ENCODE results near the gene SUPT5H.
A peak's percentile ranks its signal among the peaks of the same experiment; 100 is the strongest.

SUPT5H gene

DNA sequence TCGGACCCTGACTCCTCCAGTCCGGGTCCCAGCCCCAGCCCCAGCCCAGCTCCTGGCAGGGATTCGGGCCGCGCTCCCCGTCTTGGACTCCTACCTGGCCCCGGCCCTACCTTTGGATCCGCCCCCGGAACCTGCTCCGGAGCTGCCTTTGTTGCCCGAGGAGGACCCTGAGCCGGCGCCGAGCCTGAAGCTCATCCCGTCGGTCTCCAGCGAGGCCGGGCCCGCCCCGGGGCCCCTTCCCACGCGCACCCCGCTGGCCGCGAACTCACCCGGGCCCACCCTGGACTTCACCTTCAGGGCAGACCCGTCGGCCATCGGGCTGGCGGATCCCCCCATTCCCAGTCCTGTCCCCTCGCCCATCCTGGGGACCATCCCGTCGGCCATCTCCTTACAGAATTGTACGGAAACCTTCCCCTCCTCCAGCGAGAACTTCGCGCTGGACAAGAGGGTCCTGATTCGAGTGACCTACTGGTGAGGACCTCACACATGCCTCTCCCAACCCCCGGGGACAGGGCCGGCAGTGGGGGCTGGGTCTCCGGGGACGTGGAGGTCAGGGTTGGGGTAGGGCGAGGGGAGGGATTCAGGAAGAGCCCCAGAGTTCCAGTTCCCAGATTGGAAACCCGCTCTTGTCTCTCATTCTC, 70.3 kb downstream of the SUPT5H start:
- H3K4me3 ChIP-seq (ENCODE audit: low read length) = peak overlapping the region; percentile 34; the same call in 1 of the 2 replicates
- TF ChIP-seq ZNF274 (IDR thresholded peaks at IDR 0.05; ENCODE audit: low read depth, low read length) = no peak

DNA sequence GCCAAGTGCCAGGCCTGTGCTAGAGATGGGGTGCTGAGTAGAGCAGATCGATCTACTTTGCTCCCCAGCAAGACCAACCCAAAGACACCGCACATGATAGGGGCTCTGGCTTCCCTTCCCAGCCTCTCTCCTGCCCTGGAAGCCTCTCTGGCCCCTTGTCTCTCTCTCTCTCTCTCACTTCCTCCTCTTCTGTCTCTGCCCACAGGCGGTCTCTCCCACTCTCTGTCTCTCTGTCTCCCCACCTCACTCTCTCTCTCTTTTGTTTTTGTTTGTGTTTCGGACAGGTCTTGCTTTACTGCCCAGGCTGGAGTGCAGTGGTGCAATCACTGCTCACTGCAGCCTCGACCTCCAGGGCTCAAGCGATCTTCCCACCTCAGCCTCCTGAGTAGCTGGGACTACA, 70.9 kb downstream of the SUPT5H start:
- no peak overlapping the region for H3K4me3 ChIP-seq (ENCODE audit: low read length)
- no peak for TF ChIP-seq ZNF274 (IDR thresholded peaks at IDR 0.05; ENCODE audit: low read depth, low read length)

DNA sequence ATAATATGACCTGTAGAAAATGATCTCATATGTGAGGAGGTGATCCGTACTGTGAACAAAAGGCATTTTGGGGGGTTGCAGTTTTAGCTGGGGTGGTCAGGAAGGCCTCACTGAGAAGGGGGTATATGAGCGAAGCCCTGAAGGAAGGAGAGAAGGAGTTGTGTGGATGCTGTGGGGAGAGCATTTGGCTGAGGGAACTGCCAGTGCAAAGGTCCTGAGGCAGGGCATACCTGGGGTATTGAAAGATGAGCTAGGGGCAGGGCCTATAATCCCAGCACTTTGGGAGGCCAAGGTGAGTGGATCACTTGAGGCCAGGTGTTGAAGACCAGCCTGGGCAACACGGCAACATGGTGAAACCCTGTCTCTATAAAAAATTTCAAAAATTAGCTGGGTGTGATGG, 72.0 kb downstream of the SUPT5H start:
- TF ChIP-seq ZNF274 (IDR thresholded peaks at IDR 0.05; ENCODE audit: low read depth, low read length) = no peak
- H3K4me3 ChIP-seq (ENCODE audit: low read length) = no peak overlapping the region

DNA sequence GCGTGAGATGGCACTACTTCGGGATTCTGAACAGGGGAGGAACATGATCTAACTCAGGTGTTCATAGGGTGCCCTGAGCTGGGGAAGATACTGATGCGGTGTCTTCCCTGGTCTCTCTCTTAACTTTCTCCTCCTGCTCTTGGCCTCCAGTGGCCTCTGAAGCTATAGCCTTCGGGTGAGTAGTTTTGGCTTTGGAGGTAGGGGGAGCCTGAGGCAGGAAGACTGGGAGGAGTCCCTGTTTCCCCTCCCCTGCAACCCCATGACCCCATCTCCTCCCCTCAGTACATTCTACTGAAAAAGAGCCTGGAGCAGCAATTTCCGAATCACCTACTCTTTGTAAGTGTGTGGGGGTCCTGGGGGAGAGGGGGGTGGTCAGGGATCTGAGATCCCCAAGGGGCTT, 73.1 kb downstream of the SUPT5H start:
- H3K4me3 ChIP-seq (ENCODE audit: low read length) = no peak overlapping the region
- no peak for TF ChIP-seq ZNF274 (IDR thresholded peaks at IDR 0.05; ENCODE audit: low read depth, low read length)

DNA sequence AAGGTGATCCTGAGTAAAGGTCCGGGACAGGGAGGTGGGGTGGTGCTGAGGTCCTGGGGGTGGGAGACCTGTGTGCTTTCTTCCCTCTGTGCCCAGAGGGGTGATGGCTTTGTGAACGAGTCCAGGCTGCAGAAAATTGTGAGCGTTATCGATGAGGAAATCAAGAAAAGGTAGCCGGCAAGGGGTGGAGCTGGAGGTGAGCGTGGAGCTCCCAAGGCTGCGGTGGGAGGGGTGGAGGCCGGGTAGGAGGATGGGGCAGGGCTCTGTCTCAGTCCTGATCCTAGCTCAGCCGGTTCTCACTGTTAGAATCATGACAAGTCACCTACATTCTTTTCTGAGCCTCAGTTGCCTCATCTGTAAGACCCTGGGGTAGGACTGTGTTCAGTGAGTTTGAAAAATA, 73.6 kb downstream of the SUPT5H start:
- no peak for TF ChIP-seq ZNF274 (IDR thresholded peaks at IDR 0.05; ENCODE audit: low read depth, low read length)
- H3K4me3 ChIP-seq (ENCODE audit: low read length) = no peak overlapping the region

DNA sequence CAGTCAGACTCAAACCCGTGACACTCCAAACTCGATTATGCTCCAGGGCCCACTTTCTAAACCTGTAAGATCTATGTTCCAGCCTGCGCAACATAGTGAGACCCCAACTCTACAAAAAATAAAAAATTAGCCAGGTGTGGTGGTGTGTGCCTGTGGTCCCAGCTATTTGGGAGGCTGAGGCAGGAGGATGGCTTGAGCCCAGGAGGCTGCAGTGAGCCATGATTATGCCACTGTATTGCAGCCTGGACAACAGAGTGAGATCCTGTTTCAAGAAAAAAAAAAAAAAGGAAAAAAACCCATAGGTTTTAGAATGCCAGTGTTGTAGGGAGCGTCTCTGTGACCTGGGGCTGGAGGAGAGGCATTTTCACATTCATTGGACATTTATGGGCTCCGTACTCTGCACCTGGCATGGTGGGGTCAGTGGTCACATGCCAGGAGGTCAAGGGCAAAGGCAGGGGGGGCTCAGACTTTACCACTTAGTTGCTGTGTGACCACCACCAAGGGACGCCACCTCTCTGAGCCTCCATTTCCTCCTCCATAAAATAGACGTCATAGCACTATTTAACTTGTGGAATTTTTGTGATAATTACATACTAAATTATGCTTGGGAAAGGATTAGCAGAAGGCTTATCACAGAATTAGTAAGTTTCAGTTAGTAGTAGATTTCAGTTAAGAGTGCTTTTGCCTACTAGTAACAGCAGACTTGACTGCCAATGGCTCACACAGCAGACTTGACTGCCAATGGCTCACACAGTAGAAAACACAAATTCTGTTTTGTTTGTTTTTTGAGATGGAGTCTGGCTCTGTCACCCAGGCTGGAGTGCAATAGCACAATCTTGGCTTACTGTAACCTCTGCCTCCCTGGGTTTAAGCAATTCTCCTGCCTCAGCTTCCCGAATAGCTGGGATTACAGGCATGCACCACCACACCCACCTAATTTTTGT, 75.4 kb downstream of the SUPT5H start:
- TF ChIP-seq ZNF274 (IDR thresholded peaks at IDR 0.05; ENCODE audit: low read depth, low read length) = no peak
- H3K4me3 ChIP-seq (ENCODE audit: low read length) = no peak overlapping the region

DNA sequence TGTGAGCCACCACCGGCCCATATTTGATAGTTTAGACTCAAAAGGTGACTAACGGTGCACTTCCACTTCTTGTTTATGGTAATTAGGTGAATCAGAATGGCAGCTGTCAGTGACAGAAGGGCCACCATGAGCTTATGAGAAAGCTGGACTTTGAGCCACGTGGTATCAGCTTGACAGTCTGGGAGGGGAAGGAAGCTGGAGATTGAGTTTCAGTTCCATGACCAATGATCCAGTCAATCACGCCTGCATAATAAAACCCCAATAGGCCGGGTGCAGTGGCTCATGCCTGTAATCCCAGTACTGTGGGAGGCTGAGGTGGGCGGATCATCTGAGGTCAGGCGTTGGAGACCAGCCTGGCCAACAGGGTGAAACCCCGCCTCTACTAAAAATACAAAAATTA, 79.1 kb downstream of the SUPT5H start:
- no peak for TF ChIP-seq ZNF274 (IDR thresholded peaks at IDR 0.05; ENCODE audit: low read depth, low read length)
- no peak overlapping the region for H3K4me3 ChIP-seq (ENCODE audit: low read length)

DNA sequence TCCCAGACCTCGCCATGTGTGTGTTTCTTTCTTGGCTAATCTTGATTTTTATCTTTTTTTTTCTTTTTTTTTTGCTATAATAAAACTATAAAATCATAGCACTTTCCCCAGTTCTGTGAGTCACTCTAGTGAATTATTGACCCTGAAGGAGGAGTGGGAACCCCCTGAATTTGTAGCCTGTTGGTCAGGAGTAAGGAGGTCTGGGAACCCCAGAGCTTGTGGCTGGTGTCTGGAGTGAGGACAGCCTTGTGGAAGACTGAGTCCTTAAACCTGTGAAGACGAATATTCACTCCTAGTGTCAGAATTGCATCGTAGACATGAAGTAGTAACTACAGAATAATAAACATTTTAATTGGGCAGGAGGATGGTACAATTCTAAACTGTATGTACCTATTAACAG, 79.8 kb downstream of the SUPT5H start:
- no peak for TF ChIP-seq ZNF274 (IDR thresholded peaks at IDR 0.05; ENCODE audit: low read depth, low read length)
- H3K4me3 ChIP-seq (ENCODE audit: low read length) = no peak overlapping the region
